ENCODE data around the gene PAN3.

The PAN3 gene

GRCh38 chr13:28306325-28306724 lies 168.0 kb downstream of the PAN3 start:
- no peak for DNase-seq (ENCODE audit: low spot score)

- DNase-seq (ENCODE audit: low spot score): peak; percentile 15
Observed at GRCh38 chr13:28313579-28313978, 175.2 kb downstream of the PAN3 start.

- no peak for DNase-seq (ENCODE audit: low spot score)
Observed at GRCh38 chr13:28314879-28315278, 176.5 kb downstream of the PAN3 start.

GRCh38 chr13:28316129-28316528 lies 177.8 kb downstream of the PAN3 start:
- DNase-seq (ENCODE audit: low spot score): no peak

GRCh38 chr13:28316836-28317235 lies 178.5 kb downstream of the PAN3 start:
- no peak for DNase-seq (ENCODE audit: low spot score)

- DNase-seq (ENCODE audit: low spot score): no peak
Observed at GRCh38 chr13:28318496-28318895, 180.2 kb downstream of the PAN3 start.

GRCh38 chr13:28319528-28319927 lies 181.2 kb downstream of the PAN3 start:
- no peak for DNase-seq (ENCODE audit: low spot score)

- DNase-seq (ENCODE audit: low spot score): no peak
Observed at GRCh38 chr13:28320209-28320608, 181.9 kb downstream of the PAN3 start.

- DNase-seq (ENCODE audit: low spot score): no peak
Observed at GRCh38 chr13:28320884-28321574, 182.7 kb downstream of the PAN3 start.

GRCh38 chr13:28321756-28322155 lies 183.4 kb downstream of the PAN3 start:
- no peak for DNase-seq (ENCODE audit: low spot score)

GRCh38 chr13:28322256-28322905 lies 184.0 kb downstream of the PAN3 start:
- DNase-seq (ENCODE audit: low spot score): no peak

GRCh38 chr13:28324181-28324789 lies 185.9 kb downstream of the PAN3 start:
- DNase-seq (ENCODE audit: low spot score): peak; percentile 67

GRCh38 chr13:28325022-28325421 lies 186.7 kb downstream of the PAN3 start:
- no peak for DNase-seq (ENCODE audit: low spot score)

- no peak for DNase-seq (ENCODE audit: low spot score)
Observed at GRCh38 chr13:28326056-28326455, 187.7 kb downstream of the PAN3 start.

- DNase-seq (ENCODE audit: low spot score): no peak
Observed at GRCh38 chr13:28327373-28328270, 189.3 kb downstream of the PAN3 start.

GRCh38 chr13:28328271-28328607 lies 189.9 kb downstream of the PAN3 start:
- no peak for DNase-seq (ENCODE audit: low spot score)

GRCh38 chr13:28329395-28330158 lies 191.2 kb downstream of the PAN3 start:
- no peak for DNase-seq (ENCODE audit: low spot score)

- no peak for DNase-seq (ENCODE audit: low spot score)
Observed at GRCh38 chr13:28333204-28333881, 195.0 kb downstream of the PAN3 start.

GRCh38 chr13:28336193-28336657 lies 197.9 kb downstream of the PAN3 start:
- no peak for DNase-seq (ENCODE audit: low spot score)

GRCh38 chr13:28337166-28338005 lies 199.0 kb downstream of the PAN3 start:
- no peak for DNase-seq (ENCODE audit: low spot score)

Measured in activated CD4-positive, alpha-beta T cell treated with anti-CD3 and anti-CD28 coated beads, Interleukin-2, Interleukin-4, amounts not matched to agents 100 ng/mL and 50 ng/mL, durations not matched to agents 16 hours and 8 hours (primary cell).